RWPE1 (cell line): ENCODE results near the gene OXER1.

ENCODE experiments used
- CTCF ChIA-PET: fragments of 350-600 bp; sonication (Branson Sonifier 250); formaldehyde crosslinking; extraction: SDS; loops from one replicate; lab custom pipeline; 2021; lab: Yijun Ruan, JAX
- POLR2A ChIA-PET: fragments of 400-600 bp; formaldehyde crosslinking; extraction: SDS; loops from one replicate; lab custom pipeline; 2020; ENCODE audit warnings: antibody characterized with exemption; ENCODE audit not compliant: low non-redundant PET; lab: Yijun Ruan, JAX
- DNase-seq: peaks from one replicate; pipeline ENCODE4 v3.0.0; 2012; ENCODE audit warnings: low spot score
- H3K27ac ChIP-seq: fragments of 450-650 bp; 2 replicates; pipeline ENCODE4 v1.5.1; 2017
- CTCF ChIP-seq: fragments of 450-650 bp; conservative IDR thresholded peaks from 2 replicates; pipeline ENCODE4 v1.5.1; 2017; ENCODE audit warnings: low read depth, mild to moderate bottlenecking

The OXER1 gene

GRCh38 chr2:42769583-42770287 is 5.8 kb upstream of the OXER1 start:
- POLR2A ChIA-PET, result no interaction called here
- H3K27ac ChIP-seq, result no peak overlapping the region
- DNase-seq, result no peak
- CTCF ChIA-PET, result interaction anchor here (0.6 kb wide), 1 partner anchor 28 kb away, joined by 4 read pairs; no protein-coding TSS in a partner anchor
- TF ChIP-seq CTCF, result no peak

GRCh38 chr2:42768706-42769256 is 4.8 kb upstream of the OXER1 start:
- no peak for DNase-seq
- ChIA-PET POLR2A (no interaction called here), CTCF (no interaction called here)
- H3K27ac ChIP-seq, result no peak overlapping the region
- TF ChIP-seq CTCF, result no peak

- ChIA-PET POLR2A (no interaction called here), CTCF (no interaction called here)
- H3K27ac ChIP-seq, result no peak overlapping the region
- DNase-seq, result no peak
- TF ChIP-seq CTCF, result no peak
Observed at GRCh38 chr2:42767899-42768705, 4.2 kb upstream of the OXER1 start.

GRCh38 chr2:42767080-42767898 is 3.4 kb upstream of the OXER1 start:
- POLR2A ChIA-PET, result no interaction called here
- CTCF ChIA-PET, result no interaction called here
- no peak overlapping the region for H3K27ac ChIP-seq
- no peak for TF ChIP-seq CTCF
- DNase-seq, result no peak

GRCh38 chr2:42765686-42766085 is 1.8 kb upstream of the OXER1 start:
- POLR2A ChIA-PET, result no interaction called here
- no peak for TF ChIP-seq CTCF
- CTCF ChIA-PET, result no interaction called here

GRCh38 chr2:42764901-42765300 is 966 bp upstream of the OXER1 start:
- ChIA-PET CTCF (no interaction called here), POLR2A (no interaction called here)
- no peak overlapping the region for H3K27ac ChIP-seq
- DNase-seq, result no peak
- no peak for TF ChIP-seq CTCF

More at GRCh38 chr2:42765686-42766085, 1.8 kb upstream of the OXER1 start:
- DNase-seq, result no peak
- no peak overlapping the region for H3K27ac ChIP-seq
